Measurements from ENCODE around the gene PDXK. TPM values are rescaled to one million over a fixed set of nuclear protein-coding genes. Genes with fewer than 3 reads are reported as not detected.

Gene PDXK
- total and polyA plus RNA-seq, 3 experiments from 2014 or later: 38.3 to 96.7 (median 96.3) TPM

DNA sequence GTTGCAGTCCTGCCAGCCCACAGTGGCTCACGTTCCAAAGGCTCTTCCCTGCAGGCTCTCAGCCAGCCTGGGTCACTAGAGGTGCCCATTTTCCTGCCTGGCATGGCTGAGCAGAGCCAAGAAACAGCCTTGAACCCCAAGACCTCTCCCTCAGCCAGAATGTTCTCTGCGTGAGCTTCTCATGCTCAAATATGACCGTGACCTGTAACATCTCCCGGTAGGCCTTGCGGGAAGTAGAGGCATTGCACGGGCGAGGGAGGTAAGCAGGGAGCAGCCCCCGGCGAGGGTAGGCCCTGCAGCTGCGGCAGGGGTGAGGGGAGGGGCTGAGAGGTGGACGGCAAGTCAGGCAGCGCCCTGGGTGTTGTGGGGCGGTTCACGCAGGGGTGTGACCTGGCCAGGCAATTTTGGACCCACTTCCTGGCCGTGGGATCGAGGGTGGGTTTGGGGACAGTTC lies 90.4 kb downstream of the PDXK start:
- no peaks in the 10 kb centered on the region for H3K27me3 ChIP-seq (ENCODE audit: insufficient read depth, low read length, poor library complexity, severe bottlenecking)
- no peaks in the 10 kb centered on the region for H3K9me3 Mint-ChIP-seq
- H3K4me3 ChIP-seq (ENCODE audit: low read length): no peak overlapping the region
- POLR2A ChIA-PET: no interaction called here
- H3K27me3 Mint-ChIP-seq: peaks cover 0 to 1% of the 10 kb centered on the region in 2 donors
- no peak for DNase-seq
- H3K4me1 Mint-ChIP-seq: peaks cover 3 to 8% (median 6%) of the 10 kb centered on the region in 3 donors
- H3K4me3 Mint-ChIP-seq: no peak overlapping the region
- no peaks in the 10 kb centered on the region for H3K9me3 ChIP-seq (ENCODE audit: low read length)
- CTCF ChIA-PET: no interaction called here
- H3K27ac Mint-ChIP-seq: peak overlapping the region in 1 of 8 donors; percentile 68
- peaks cover 0 to 6% (median 0%) of the 10 kb centered on the region in 3 donors for H3K36me3 Mint-ChIP-seq
- no peak overlapping the region for H3K27ac ChIP-seq (ENCODE audit: low read depth, low read length)
- H3K4me1 ChIP-seq (ENCODE audit: insufficient read depth, low read length): peaks cover 7% of the 10 kb centered on the region
- H3K36me3 ChIP-seq (ENCODE audit: insufficient read depth, low read length): no peaks in the 10 kb centered on the region

DNA sequence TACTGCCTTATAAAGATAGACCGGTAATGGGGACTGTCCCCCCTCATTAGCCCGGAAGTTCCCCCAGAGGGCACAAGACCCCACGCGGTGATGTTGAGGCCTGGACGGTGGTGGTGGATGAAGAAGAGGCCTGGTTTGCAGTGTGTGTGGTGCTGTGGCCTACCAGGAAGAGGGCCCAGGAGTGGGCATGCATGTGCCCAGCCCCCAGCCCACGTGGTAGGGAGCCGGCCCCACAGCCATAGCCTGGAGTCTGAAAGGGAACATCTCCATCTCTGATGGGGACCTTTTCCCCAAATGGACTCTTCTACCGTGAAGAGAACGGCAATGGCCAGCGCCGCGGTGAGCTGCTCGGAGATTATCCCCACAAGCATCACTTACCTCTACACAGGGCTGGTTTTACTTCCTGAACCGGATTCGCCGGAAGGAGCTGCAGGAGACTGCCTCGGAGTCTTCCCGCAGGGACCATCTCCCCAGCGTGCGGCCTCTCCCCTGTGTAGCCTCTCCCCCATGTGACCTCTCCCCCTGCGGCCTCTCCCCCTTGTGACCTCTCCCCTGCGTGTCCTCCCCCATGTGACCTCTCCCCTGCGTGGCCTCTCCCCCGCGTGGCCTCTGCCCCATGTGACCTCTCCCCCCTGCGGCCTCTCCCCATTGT lies 91.0 kb downstream of the PDXK start:
- Histone ChIP-seq H3K4me1 (ENCODE audit: insufficient read depth, low read length) (peaks cover 7% of the 10 kb centered on the region), H3K9me3 (ENCODE audit: low read length) (no peaks in the 10 kb centered on the region), H3K27ac (ENCODE audit: low read depth, low read length) (no peak overlapping the region), H3K27me3 (ENCODE audit: insufficient read depth, low read length, poor library complexity, severe bottlenecking) (no peaks in the 10 kb centered on the region), H3K4me3 (ENCODE audit: low read length) (no peak overlapping the region), H3K36me3 (ENCODE audit: insufficient read depth, low read length) (no peaks in the 10 kb centered on the region)
- DNase-seq: no peak
- POLR2A ChIA-PET: interaction anchor here (0.6 kb wide), 1 partner anchor 105 kb away, joined by 6 read pairs; no protein-coding TSS in a partner anchor
- no peak overlapping the region for H3K4me3 Mint-ChIP-seq
- H3K4me1 Mint-ChIP-seq: peaks cover 6 to 12% (median 9%) of the 10 kb centered on the region in 3 donors
- no peaks in the 10 kb centered on the region for H3K9me3 Mint-ChIP-seq
- CTCF ChIA-PET: interaction anchor here (1.2 to 1.7 kb wide), 6 partner anchors 123 to 171 kb away, joined by 3 to 7 read pairs (median 4); no protein-coding TSS in a partner anchor
- H3K27me3 Mint-ChIP-seq: peaks cover 0 to 1% of the 10 kb centered on the region in 2 donors
- peak overlapping the region in 1 of 8 donors; percentile 68 for H3K27ac Mint-ChIP-seq
- H3K36me3 Mint-ChIP-seq: peaks cover 0 to 6% (median 0%) of the 10 kb centered on the region in 3 donors

DNA sequence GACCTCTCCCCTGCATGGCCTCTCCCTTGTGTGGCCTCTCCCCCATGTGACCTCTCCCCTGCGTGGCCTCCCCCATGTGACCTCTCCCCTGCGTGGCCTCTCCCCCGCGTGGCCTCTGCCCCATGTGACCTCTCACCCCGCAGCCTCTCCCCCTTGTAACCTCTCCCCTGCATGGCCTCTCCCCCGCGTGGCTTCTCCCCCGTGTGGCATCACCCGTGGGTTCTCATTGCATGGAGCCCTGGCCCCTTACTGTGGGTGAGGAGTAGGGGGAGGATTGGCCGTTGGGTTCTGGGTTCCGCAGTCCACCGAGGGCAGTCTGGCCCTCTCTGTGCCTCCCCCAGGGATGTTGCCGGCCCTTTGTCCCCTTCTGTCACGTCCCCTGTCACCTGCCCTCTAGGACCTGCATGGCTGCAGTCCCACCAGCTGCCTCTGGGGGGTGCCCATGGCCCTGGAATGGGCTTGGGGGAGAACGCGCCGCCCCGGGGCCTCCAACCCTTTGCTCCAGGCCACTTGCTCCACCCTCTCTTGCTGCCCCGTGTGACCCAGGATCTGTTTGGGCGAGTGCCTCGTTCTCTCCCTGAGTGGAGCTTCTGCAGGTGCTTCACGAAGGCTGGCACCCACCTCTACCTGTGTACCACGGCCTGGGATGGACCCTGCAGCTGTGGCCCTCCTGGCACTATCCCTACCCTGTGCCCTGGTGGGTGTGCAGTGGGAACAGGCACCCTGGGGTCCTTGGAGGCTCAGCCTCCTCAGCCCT lies 91.8 kb downstream of the PDXK start:
- Mint-ChIP-seq H3K4me1 (peaks cover 6 to 12% (median 9%) of the 10 kb centered on the region in 3 donors), H3K36me3 (peaks cover 0 to 4% (median 0%) of the 10 kb centered on the region in 3 donors), H3K27me3 (peaks cover 0 to 1% of the 10 kb centered on the region in 2 donors), H3K9me3 (no peaks in the 10 kb centered on the region), H3K27ac (peak overlapping the region in 3 of 8 donors; percentile 41 to 54 (median 47)), H3K4me3 (peak overlapping the region in 2 of 7 donors; percentile 39 to 40)
- ChIA-PET POLR2A (interaction anchor here (0.6 kb wide), 1 partner anchor 104 kb away, joined by 6 read pairs; no protein-coding TSS in a partner anchor), CTCF (interaction anchor here (0.6 to 1.7 kb wide), 9 partner anchors 95 to 171 kb away, joined by 3 to 7 read pairs (median 4); no protein-coding TSS in a partner anchor)
- peaks cover 7% of the 10 kb centered on the region for H3K4me1 ChIP-seq (ENCODE audit: insufficient read depth, low read length)
- peak overlapping the region; percentile 54 for H3K27ac ChIP-seq (ENCODE audit: low read depth, low read length)
- H3K4me3 ChIP-seq (ENCODE audit: low read length): no peak overlapping the region
- H3K36me3 ChIP-seq (ENCODE audit: insufficient read depth, low read length): no peaks in the 10 kb centered on the region
- no peaks in the 10 kb centered on the region for H3K9me3 ChIP-seq (ENCODE audit: low read length)
- no peaks in the 10 kb centered on the region for H3K27me3 ChIP-seq (ENCODE audit: insufficient read depth, low read length, poor library complexity, severe bottlenecking)
- peak; percentile 70 to 89 (median 80) for DNase-seq

DNA sequence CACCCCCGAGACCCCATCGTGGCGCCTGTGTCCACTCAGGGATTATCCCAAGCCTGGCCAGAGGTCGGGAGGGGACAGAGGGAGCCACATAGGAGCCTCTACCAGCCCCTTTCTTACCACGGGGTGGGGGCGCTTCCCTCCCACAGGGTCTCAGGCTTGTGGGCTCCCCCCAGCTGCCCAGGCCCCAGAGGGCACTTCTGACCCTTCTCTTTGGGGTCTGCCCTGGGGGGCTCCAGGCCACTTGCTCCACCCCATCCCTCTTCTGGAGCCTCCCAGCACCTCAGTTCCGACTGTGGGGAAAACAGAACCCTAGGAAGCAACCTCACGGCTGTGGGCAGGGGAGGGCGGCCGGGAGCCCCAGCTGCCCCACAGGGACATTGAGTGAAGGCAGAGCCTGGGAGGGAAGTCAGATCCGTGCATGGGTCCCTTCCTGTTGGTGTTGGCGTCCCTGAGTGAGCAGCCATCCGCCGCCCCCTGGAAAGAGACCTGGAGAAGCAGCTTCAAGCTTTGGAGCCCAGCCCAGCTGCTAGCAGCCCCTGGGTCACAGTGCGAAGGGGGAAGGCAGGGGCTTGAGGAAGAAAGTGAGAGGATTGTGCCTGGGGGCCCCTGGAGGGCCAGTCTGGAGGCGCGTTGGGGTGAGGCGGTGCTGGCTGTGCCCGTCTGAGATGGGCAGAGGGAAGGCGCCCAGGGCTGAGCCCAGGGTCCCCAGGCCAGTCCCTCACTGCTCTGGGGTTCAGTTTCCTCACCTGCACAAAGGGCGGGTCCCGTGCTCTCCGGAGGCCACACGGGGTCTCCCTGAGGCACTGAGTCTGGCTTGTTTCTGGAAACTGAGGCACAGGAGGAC lies 92.6 kb downstream of the PDXK start:
- H3K4me1 Mint-ChIP-seq: peaks cover 6 to 12% (median 9%) of the 10 kb centered on the region in 3 donors
- no peaks in the 10 kb centered on the region for H3K9me3 ChIP-seq (ENCODE audit: low read length)
- peak overlapping the region; percentile 54 for H3K27ac ChIP-seq (ENCODE audit: low read depth, low read length)
- no peaks in the 10 kb centered on the region for H3K27me3 Mint-ChIP-seq
- no peaks in the 10 kb centered on the region for H3K9me3 Mint-ChIP-seq
- H3K27me3 ChIP-seq (ENCODE audit: insufficient read depth, low read length, poor library complexity, severe bottlenecking): no peaks in the 10 kb centered on the region
- H3K36me3 Mint-ChIP-seq: peaks cover 0 to 1% (median 0%) of the 10 kb centered on the region in 3 donors
- H3K36me3 ChIP-seq (ENCODE audit: insufficient read depth, low read length): no peaks in the 10 kb centered on the region
- H3K27ac Mint-ChIP-seq: peak overlapping the region in 1 of 8 donors; percentile 33
- no peak overlapping the region for H3K4me3 Mint-ChIP-seq
- H3K4me1 ChIP-seq (ENCODE audit: insufficient read depth, low read length): peaks cover 7% of the 10 kb centered on the region
- ChIA-PET CTCF (interaction anchor here (0.6 to 1.7 kb wide), 9 partner anchors 94 to 170 kb away, joined by 3 to 7 read pairs (median 4); no protein-coding TSS in a partner anchor), POLR2A (no interaction called here)
- no peak overlapping the region for H3K4me3 ChIP-seq (ENCODE audit: low read length)
- DNase-seq: no peak

Other genes with a start within 250 kb of the PDXK start
- gene HSF2BP, start 59.6 kb upstream of the PDXK start, total RNA-seq: 1 to 10 TPM in 1 of 2 experiments, under 1 TPM in 1; 0.53 to 1.4 TPM
- 0.28 TPM for gene HSF2BP, start 59.6 kb upstream of the PDXK start, polyA plus RNA-seq
- gene RRP1B, start 59.6 kb upstream of the PDXK start, total RNA-seq: 10 to 100 TPM; 92.6 to 94.3 TPM
- gene RRP1B, start 59.6 kb upstream of the PDXK start, polyA plus RNA-seq: 43.6 TPM
- gene CSTB, start 57.2 kb downstream of the PDXK start, total RNA-seq: 10 to 100 TPM; 48.0 to 48.4 TPM
- 79.1 TPM for gene CSTB, start 57.2 kb downstream of the PDXK start, polyA plus RNA-seq
- 10 to 100 TPM; 87.4 to 93.4 TPM for gene RRP1, start 70.4 kb downstream of the PDXK start, total RNA-seq
- gene RRP1, start 70.4 kb downstream of the PDXK start, polyA plus RNA-seq: 21.8 TPM
- gene AGPAT3, start 146.1 kb downstream of the PDXK start, total RNA-seq: 10 to 100 TPM; 66.5 to 69.3 TPM
- 15.9 TPM for gene AGPAT3, start 146.1 kb downstream of the PDXK start, polyA plus RNA-seq

Measured in CD8-positive, alpha-beta memory T cell (primary cell).